Measurements from ENCODE around the gene ZNF526. TPM values are rescaled to one million over a fixed set of nuclear protein-coding genes. Genes with fewer than 3 reads are reported as not detected.
A peak's percentile ranks its signal among the peaks of the same experiment; 100 is the strongest.

Gene ZNF526
- 6.5 and 13.0 TPM in 2 replicates for total RNA-seq (ENCODE audit: low replicate concordance)

GRCh38 chr19:42219812-42220750 is at the start of gene ZNF526:
Gene ZNF526, plus strand, starts transcription at chr19:42220312. Its CDS starts 4,092 bp downstream, at chr19:42224404.
- Histone ChIP-seq H3K27me3 (no peaks in the 10 kb centered on the region), H3K4me1 (peaks cover 28% of the 10 kb centered on the region), H3K4me3 (peak within 1 kb of the TSS; percentile 66), H3K9ac (peak within 1 kb of the TSS; percentile 76), H3K4me2 (peak within 1 kb of the TSS; percentile 93), H4K20me1 (ENCODE audit: low read depth) (peaks cover 32% of the 10 kb centered on the region), H3K36me3 (no peaks in the 10 kb centered on the region), H3K79me2 (ENCODE audit: low read depth) (peaks cover 60% of the 10 kb centered on the region), H2AFZ (replicated peaks) (peak within 1 kb of the TSS; percentile 28), H3K9me3 (ENCODE audit: low read depth) (no peaks in the 10 kb centered on the region), H3F3A (ENCODE audit: low read depth) (peaks cover 24% of the 10 kb centered on the region), H3K27ac (peak within 1 kb of the TSS; percentile 57)
- H3K9me3 Mint-ChIP-seq, result no peaks in the 10 kb centered on the region
- peak within 1 kb of the TSS; percentile 88 for H3K27ac Mint-ChIP-seq
- peaks cover 10% of the 10 kb centered on the region for H3K36me3 Mint-ChIP-seq
- TF ChIP-seq EZH2 (IDR thresholded peaks at IDR 0.05) (no peak), CTCF (IDR thresholded peaks at IDR 0.05) (peak; percentile 39)
- H3K27me3 Mint-ChIP-seq (ENCODE audit: insufficient read depth, low read depth), result peaks cover 5% of the 10 kb centered on the region
- H3K4me1 Mint-ChIP-seq, result peaks cover 36% of the 10 kb centered on the region
- DNase-seq (ENCODE audit: low spot score), result peak; percentile 100
- H3K4me3 Mint-ChIP-seq, result peak within 1 kb of the TSS; percentile 96

- H3K36me3 Mint-ChIP-seq, result no peaks in the 10 kb centered on the region
- Histone ChIP-seq H3F3A (ENCODE audit: low read depth) (no peaks in the 10 kb centered on the region), H4K20me1 (ENCODE audit: low read depth) (peaks cover 11% of the 10 kb centered on the region), H3K36me3 (no peaks in the 10 kb centered on the region), H2AFZ (replicated peaks) (no peak overlapping the region), H3K9me3 (ENCODE audit: low read depth) (no peaks in the 10 kb centered on the region), H3K4me2 (no peak overlapping the region), H3K27me3 (peaks cover 53% of the 10 kb centered on the region), H3K27ac (no peak overlapping the region), H3K4me1 (no peaks in the 10 kb centered on the region), H3K9ac (no peak overlapping the region), H3K79me2 (ENCODE audit: low read depth) (no peaks in the 10 kb centered on the region), H3K4me3 (no peak overlapping the region)
- H3K4me3 Mint-ChIP-seq, result no peak overlapping the region
- H3K4me1 Mint-ChIP-seq, result peaks cover 41% of the 10 kb centered on the region
- peak overlapping the region; percentile 8 for H3K27ac Mint-ChIP-seq
- peaks cover 29% of the 10 kb centered on the region for H3K27me3 Mint-ChIP-seq (ENCODE audit: insufficient read depth, low read depth)
- no peaks in the 10 kb centered on the region for H3K9me3 Mint-ChIP-seq
- TF ChIP-seq EZH2phosphoT487 (IDR thresholded peaks at IDR 0.05), result no peak
- no peak for TF ChIP-seq EZH2 (IDR thresholded peaks at IDR 0.05)
- DNase-seq (ENCODE audit: low spot score), result no peak
These were observed 49.4 kb upstream of the ZNF526 start for GRCh38 chr19:42170715-42171114.

- Histone ChIP-seq H3F3A (ENCODE audit: low read depth) (peaks cover 14% of the 10 kb centered on the region), H3K36me3 (no peaks in the 10 kb centered on the region), H3K4me1 (peaks cover 4% of the 10 kb centered on the region), H3K79me2 (ENCODE audit: low read depth) (no peaks in the 10 kb centered on the region), H3K4me3 (no peak overlapping the region), H3K27ac (no peak overlapping the region), H2AFZ (replicated peaks) (no peak overlapping the region), H3K9ac (no peak overlapping the region), H4K20me1 (ENCODE audit: low read depth) (peaks cover 22% of the 10 kb centered on the region), H3K9me3 (ENCODE audit: low read depth) (no peaks in the 10 kb centered on the region), H3K4me2 (no peak overlapping the region), H3K27me3 (peaks cover 68% of the 10 kb centered on the region)
- Mint-ChIP-seq H3K4me1 (peaks cover 48% of the 10 kb centered on the region), H3K4me3 (no peak overlapping the region), H3K27me3 (ENCODE audit: insufficient read depth, low read depth) (peaks cover 33% of the 10 kb centered on the region), H3K36me3 (no peaks in the 10 kb centered on the region), H3K9me3 (no peaks in the 10 kb centered on the region), H3K27ac (no peak overlapping the region)
- no peak for TF ChIP-seq EZH2phosphoT487 (IDR thresholded peaks at IDR 0.05)
- no peak for TF ChIP-seq EZH2 (IDR thresholded peaks at IDR 0.05)
- TF ChIP-seq CTCF (IDR thresholded peaks at IDR 0.05), result no peak
- DNase-seq (ENCODE audit: low spot score), result no peak
These were observed 47.9 kb upstream of the ZNF526 start for GRCh38 chr19:42172261-42172660.

- H3K4me3 ChIP-seq, result no peak overlapping the region
- peaks cover 32% of the 10 kb centered on the region for H3K27me3 Mint-ChIP-seq (ENCODE audit: insufficient read depth, low read depth)
- H3K27ac ChIP-seq, result no peak overlapping the region
- peaks cover 47% of the 10 kb centered on the region for H3K4me1 Mint-ChIP-seq
- H3K4me3 Mint-ChIP-seq, result no peak overlapping the region
- H2AFZ ChIP-seq (replicated peaks), result no peak overlapping the region
- peaks cover 35% of the 10 kb centered on the region for H4K20me1 ChIP-seq (ENCODE audit: low read depth)
- H3K79me2 ChIP-seq (ENCODE audit: low read depth), result no peaks in the 10 kb centered on the region
- H3K36me3 ChIP-seq, result no peaks in the 10 kb centered on the region
- H3K27ac Mint-ChIP-seq, result no peak overlapping the region
- peaks cover 4% of the 10 kb centered on the region for H3K4me1 ChIP-seq
- peaks cover 27% of the 10 kb centered on the region for H3F3A ChIP-seq (ENCODE audit: low read depth)
- no peak for DNase-seq (ENCODE audit: low spot score)
- no peaks in the 10 kb centered on the region for H3K9me3 Mint-ChIP-seq
- H3K9ac ChIP-seq, result no peak overlapping the region
- no peaks in the 10 kb centered on the region for H3K9me3 ChIP-seq (ENCODE audit: low read depth)
- no peak overlapping the region for H3K4me2 ChIP-seq
- H3K27me3 ChIP-seq, result peaks cover 75% of the 10 kb centered on the region
- no peaks in the 10 kb centered on the region for H3K36me3 Mint-ChIP-seq
- no peak for TF ChIP-seq EZH2 (IDR thresholded peaks at IDR 0.05)
- TF ChIP-seq EZH2phosphoT487 (IDR thresholded peaks at IDR 0.05), result no peak
- TF ChIP-seq CTCF (IDR thresholded peaks at IDR 0.05), result no peak
These were observed 46.4 kb upstream of the ZNF526 start for GRCh38 chr19:42173695-42174094.

Data from neural progenitor cell (in vitro differentiated cells).